Activated CD8-positive, alpha-beta T cell treated with anti-CD3 and anti-CD28 coated beads, Interleukin-2, amount 10 ng/mL, durations not matched to agents 7 days and 5 days (primary cell): ENCODE results near the gene PHF19. TPM values are rescaled to one million over a fixed set of nuclear protein-coding genes. Genes with fewer than 3 reads are reported as not detected.

Source experiments
- ATAC-seq: fragments of 150-1000 bp; cut with Tn5 transposase; one replicate; pipeline ENCODE4 v1.10.0; 2021; ENCODE audit warnings: moderate library complexity
- CTCF ChIA-PET: fragments of 350-600 bp; sonication (Branson Sonifier 250); formaldehyde crosslinking; loops from one replicate; lab custom pipeline; 2021; ENCODE audit warnings: antibody characterized with exemption; lab: Charles Lee
- POLR2A ChIA-PET: fragments of 350-600 bp; sonication (Branson Sonifier 250); formaldehyde crosslinking; loops from one replicate; lab custom pipeline; 2021; ENCODE audit warnings: antibody characterized with exemption; lab: Charles Lee
- DNase-seq: peaks from one replicate; pipeline ENCODE4 v3.0.0-alpha.2; 2020
- H3K27ac Mint-ChIP-seq: one replicate; pipeline ENCODE4 v1.8.0; 2021; ENCODE audit warnings: mild to moderate bottlenecking, mixed read lengths
- H3K27me3 Mint-ChIP-seq: one replicate; pipeline ENCODE4 v1.8.0; 2021; ENCODE audit warnings: low read depth, mixed read lengths
- H3K36me3 Mint-ChIP-seq: one replicate; pipeline ENCODE4 v1.8.0; 2021; ENCODE audit warnings: low read depth, mixed read lengths
- H3K4me1 Mint-ChIP-seq: one replicate; pipeline ENCODE4 v1.8.0; 2021; ENCODE audit warnings: low read depth, mixed read lengths
- H3K4me3 Mint-ChIP-seq: one replicate; pipeline ENCODE4 v1.8.0; 2021; ENCODE audit warnings: mild to moderate bottlenecking, mixed read lengths
- H3K9me3 Mint-ChIP-seq: one replicate; pipeline ENCODE4 v1.8.0; 2022; ENCODE audit warnings: mixed read lengths; ENCODE audit not compliant: insufficient read depth
- total RNA-seq, 2 experiments: library from RNA; stranded (reverse); gene quantifications; one replicate each; pipeline ENCODE4 v1.2.3, GENCODE V29; 2021

PHF19 gene
- total RNA-seq, 2 experiments from 2014 or later: 273 to 290 TPM

DNA sequence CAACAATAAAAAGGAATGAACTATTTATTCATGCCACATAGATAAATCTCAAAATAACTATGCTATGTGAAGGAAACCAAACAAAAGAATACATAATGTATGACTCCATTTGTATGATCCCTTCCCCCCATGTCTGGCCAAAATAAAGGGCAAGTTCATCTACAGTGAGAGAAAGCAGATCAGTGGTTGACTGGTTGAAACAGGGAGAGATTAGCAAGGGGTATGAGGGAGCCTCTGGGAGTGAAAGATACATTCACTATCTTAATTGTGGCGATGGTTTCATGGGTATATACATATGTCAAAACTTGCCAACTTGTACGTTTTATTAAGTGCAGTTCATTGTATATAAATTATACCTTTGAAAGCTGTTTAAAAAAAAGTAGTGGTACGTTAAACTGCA, 39.1 kb downstream of the PHF19 start:
- Mint-ChIP-seq H3K36me3 (peaks cover 47% of the 10 kb centered on the region), H3K27me3 (no peaks in the 10 kb centered on the region), H3K9me3 (no peaks in the 10 kb centered on the region), H3K4me1 (peaks cover 39% of the 10 kb centered on the region), H3K4me3 (no peak overlapping the region), H3K27ac (no peak overlapping the region)
- DNase-seq (no peak), ATAC-seq (no peak)
- ChIA-PET CTCF (no interaction called here), POLR2A (interaction anchor here (1.6 kb wide), 1 partner anchor 44 kb away, joined by 6 read pairs; the partner anchor contains the start of gene FBXW2)

DNA sequence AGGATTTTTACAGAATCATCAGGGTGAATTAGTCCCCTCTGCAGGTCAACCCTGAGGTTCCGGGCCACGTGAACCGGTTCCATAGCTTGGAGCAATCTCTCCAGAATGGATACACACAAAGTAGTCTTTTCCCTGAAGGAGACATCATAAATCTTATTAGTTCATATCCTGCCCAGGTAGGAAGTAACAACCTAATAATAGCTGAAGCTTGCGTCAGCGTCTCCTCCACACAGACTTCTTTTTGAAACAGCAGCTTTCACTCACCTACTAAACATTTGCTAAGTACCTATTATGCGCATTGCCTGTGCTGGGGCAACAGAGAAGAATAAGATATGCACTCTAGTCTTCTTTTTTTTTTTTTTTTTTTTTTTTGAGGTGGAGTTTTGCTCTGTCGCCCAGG, 43.7 kb downstream of the PHF19 start:
- DNase-seq (no peak), ATAC-seq (no peak)
- POLR2A ChIA-PET: interaction anchor here (2.3 to 2.6 kb wide), 2 partner anchors 9 to 11 kb away, joined by 6 to 14 read pairs; partner anchors contain the start of gene PSMD5
- Mint-ChIP-seq H3K27ac (no peak overlapping the region), H3K4me3 (no peak overlapping the region), H3K27me3 (no peaks in the 10 kb centered on the region), H3K36me3 (peaks cover 57% of the 10 kb centered on the region), H3K9me3 (no peaks in the 10 kb centered on the region), H3K4me1 (peaks cover 8% of the 10 kb centered on the region)
- CTCF ChIA-PET: interaction anchor here (1.3 to 1.4 kb wide), 2 partner anchors 13 to 78 kb away, joined by 3 to 6 read pairs; no protein-coding TSS in a partner anchor

DNA sequence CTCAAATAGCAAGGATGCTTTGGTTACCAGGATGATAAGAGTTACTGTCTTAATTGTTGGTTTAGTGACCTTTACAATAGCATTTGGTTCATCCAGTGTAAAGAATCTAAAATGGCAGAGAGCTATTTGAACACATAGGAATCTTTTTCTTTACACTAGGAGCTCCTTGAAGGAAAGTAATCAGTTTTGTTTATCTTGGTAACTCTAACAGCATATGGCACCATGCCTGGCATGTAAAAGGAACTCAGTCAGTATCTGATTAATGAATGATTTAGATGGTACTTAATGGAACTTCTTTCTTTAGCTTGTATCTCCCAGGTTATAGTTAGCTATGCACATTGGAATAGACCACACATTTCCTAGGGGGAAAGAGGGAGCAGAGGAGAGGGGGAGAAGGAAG, 44.2 kb downstream of the PHF19 start:
- Mint-ChIP-seq H3K4me3 (no peak overlapping the region), H3K27me3 (no peaks in the 10 kb centered on the region), H3K36me3 (peaks cover 55% of the 10 kb centered on the region), H3K4me1 (peaks cover 7% of the 10 kb centered on the region), H3K27ac (no peak overlapping the region), H3K9me3 (no peaks in the 10 kb centered on the region)
- ChIA-PET CTCF (interaction anchor here (0.6 to 1.4 kb wide), 3 partner anchors 14 to 148 kb away, joined by 3 to 6 read pairs (median 4); no protein-coding TSS in a partner anchor), POLR2A (interaction anchor here (2.3 to 2.6 kb wide), 2 partner anchors 10 to 12 kb away, joined by 6 to 14 read pairs; partner anchors contain the start of gene PSMD5)
- DNase-seq (no peak), ATAC-seq (no peak)

DNA sequence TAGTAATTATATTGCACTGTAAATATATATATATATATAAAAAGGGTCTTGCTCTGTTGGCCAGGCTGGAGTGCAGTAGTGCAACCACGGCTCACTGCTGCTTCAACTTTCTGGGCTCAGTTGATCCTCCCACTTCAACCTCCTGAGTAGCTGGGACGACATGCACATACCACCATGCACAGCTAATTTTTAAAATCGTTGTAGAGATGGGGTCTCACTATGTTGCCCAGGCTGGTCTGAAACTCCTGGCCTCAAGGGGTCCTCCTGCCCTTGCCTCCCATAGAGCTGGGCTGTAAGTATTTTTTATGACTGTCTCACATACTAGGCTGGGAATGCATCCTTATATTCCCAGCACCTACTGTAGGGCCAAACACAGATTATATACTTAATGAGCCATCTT, 46.1 kb downstream of the PHF19 start:
- H3K27me3 Mint-ChIP-seq: no peaks in the 10 kb centered on the region
- H3K4me1 Mint-ChIP-seq: peaks cover 4% of the 10 kb centered on the region
- peaks cover 57% of the 10 kb centered on the region for H3K36me3 Mint-ChIP-seq
- CTCF ChIA-PET: no interaction called here
- H3K4me3 Mint-ChIP-seq: no peak overlapping the region
- POLR2A ChIA-PET: interaction anchor here (1.0 to 1.2 kb wide), 2 partner anchors 11 to 37 kb away, joined by 3 to 4 read pairs; partner anchors contain the start of genes FBXW2 and PSMD5
- DNase-seq (no peak), ATAC-seq (no peak)
- no peak overlapping the region for H3K27ac Mint-ChIP-seq
- H3K9me3 Mint-ChIP-seq: no peaks in the 10 kb centered on the region

DNA sequence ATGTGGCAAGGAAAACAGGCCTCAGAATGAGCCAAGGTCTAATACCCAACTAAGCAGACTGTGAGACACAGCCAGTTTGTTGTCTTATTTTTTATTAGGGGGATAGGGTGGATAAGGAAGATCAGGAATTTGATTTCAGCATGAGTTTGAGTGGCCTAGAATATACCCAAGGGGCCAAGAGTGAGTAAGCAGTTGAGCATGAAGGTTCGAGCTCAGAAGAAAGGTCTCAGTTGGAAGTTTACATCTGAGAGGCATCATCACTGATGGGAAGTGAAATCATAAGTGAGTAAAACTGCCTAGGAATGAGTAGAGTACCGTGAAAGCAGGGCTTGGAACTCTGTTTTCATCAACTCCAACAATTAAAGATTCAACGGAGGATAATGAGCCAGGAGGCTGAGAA, 46.8 kb downstream of the PHF19 start:
- DNase-seq: no peak
- Mint-ChIP-seq H3K27me3 (no peaks in the 10 kb centered on the region), H3K9me3 (no peaks in the 10 kb centered on the region), H3K27ac (no peak overlapping the region), H3K4me1 (peaks cover 3% of the 10 kb centered on the region), H3K36me3 (peaks cover 55% of the 10 kb centered on the region), H3K4me3 (no peak overlapping the region)
- ATAC-seq: no peak
- CTCF ChIA-PET: no interaction called here
- POLR2A ChIA-PET: interaction anchor here (1.0 to 1.2 kb wide), 2 partner anchors 12 to 36 kb away, joined by 3 to 4 read pairs; partner anchors contain the start of genes FBXW2 and PSMD5

DNA sequence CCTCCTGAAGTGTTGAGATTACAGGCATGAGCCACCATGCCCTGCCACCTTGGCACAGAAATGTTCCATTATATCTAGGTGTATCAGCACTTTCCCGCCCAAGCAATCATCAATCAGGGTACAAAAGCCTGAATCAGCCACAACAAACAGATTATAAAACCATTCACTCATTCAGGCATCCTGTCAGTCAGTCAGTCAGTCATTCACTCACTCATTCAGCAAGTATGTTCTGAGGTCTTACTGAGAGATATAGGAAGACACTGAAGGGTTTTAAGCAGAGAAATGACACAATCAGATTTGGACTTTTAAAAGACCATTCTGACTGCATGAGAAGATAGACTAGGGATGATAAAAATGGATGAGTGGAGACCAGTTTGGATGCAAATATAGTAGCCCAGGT, 47.3 kb downstream of the PHF19 start:
- DNase-seq (no peak), ATAC-seq (no peak)
- Mint-ChIP-seq H3K27ac (no peak overlapping the region), H3K27me3 (no peaks in the 10 kb centered on the region), H3K36me3 (peaks cover 58% of the 10 kb centered on the region), H3K4me3 (no peak overlapping the region), H3K4me1 (peaks cover 2% of the 10 kb centered on the region), H3K9me3 (no peaks in the 10 kb centered on the region)
- ChIA-PET CTCF (no interaction called here), POLR2A (no interaction called here)

DNA sequence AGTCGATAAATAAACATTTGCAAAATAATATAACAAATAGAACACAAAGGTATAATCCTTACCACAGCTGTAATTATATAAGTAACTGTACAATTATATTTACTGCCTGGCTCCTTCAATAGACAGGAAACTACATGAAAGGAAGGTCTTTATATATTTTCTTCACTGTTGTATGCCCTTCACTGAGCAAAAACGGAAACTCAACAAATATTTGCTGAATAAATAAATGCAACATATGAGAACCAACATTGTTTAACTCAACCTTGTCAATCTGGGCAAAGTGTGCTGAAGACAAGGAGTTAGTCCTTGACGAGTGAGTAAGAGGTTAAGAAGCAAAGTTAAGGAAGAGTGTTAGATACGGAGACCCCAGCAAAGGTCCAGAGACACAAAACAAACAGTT, 56.9 kb downstream of the PHF19 start:
- peaks cover 75% of the 10 kb centered on the region for H3K36me3 Mint-ChIP-seq
- no peak overlapping the region for H3K4me3 Mint-ChIP-seq
- ChIA-PET POLR2A (no interaction called here), CTCF (no interaction called here)
- ATAC-seq (no peak), DNase-seq (no peak)
- H3K4me1 Mint-ChIP-seq: no peaks in the 10 kb centered on the region
- no peaks in the 10 kb centered on the region for H3K9me3 Mint-ChIP-seq
- no peaks in the 10 kb centered on the region for H3K27me3 Mint-ChIP-seq
- no peak overlapping the region for H3K27ac Mint-ChIP-seq

DNA sequence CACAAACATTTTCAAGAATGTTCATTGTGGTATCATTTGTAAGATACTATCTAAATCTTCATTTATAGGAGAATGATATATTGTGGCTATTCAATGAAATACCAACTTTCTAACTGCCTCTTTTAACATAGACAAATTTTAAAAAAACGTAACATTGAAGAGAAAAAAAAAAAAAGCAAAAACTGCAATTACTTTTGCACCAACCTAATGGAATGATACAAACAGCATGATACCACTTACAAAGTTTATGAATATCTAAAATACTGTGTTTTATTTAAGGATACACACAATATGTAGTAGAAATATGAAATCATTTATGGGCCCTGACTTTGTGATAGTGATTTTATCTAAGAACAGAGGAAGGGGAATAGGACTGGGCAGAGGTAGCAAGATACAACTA, 58.4 kb downstream of the PHF19 start:
- Mint-ChIP-seq H3K4me3 (no peak overlapping the region), H3K36me3 (peaks cover 67% of the 10 kb centered on the region), H3K4me1 (no peaks in the 10 kb centered on the region), H3K27me3 (no peaks in the 10 kb centered on the region), H3K9me3 (no peaks in the 10 kb centered on the region), H3K27ac (no peak overlapping the region)
- DNase-seq (no peak), ATAC-seq (no peak)
- POLR2A ChIA-PET: no interaction called here
- CTCF ChIA-PET: no interaction called here

DNA sequence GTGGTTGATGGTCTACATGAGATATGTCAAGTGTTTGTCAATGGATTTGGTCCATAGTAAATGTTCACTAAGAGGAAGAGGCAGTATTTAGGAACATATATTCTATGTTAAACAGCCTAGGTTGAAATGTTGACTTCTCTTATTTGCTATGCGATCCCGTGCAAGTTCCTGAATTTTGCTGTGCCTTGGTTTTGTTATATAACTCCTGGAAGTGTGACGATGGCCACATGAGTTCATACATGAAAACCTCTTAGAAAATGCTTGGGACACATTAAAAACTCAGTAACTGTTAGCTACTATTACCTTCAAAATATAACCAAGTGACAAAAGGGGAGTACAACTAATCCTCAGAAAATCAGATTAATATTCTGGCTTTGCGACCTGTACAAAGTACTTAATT, 61.9 kb downstream of the PHF19 start:
- Mint-ChIP-seq H3K27me3 (no peaks in the 10 kb centered on the region), H3K36me3 (peaks cover 52% of the 10 kb centered on the region), H3K9me3 (peaks cover 9% of the 10 kb centered on the region), H3K27ac (no peak overlapping the region), H3K4me1 (no peaks in the 10 kb centered on the region), H3K4me3 (no peak overlapping the region)
- CTCF ChIA-PET: no interaction called here
- DNase-seq: no peak
- POLR2A ChIA-PET: no interaction called here
- ATAC-seq: no peak

DNA sequence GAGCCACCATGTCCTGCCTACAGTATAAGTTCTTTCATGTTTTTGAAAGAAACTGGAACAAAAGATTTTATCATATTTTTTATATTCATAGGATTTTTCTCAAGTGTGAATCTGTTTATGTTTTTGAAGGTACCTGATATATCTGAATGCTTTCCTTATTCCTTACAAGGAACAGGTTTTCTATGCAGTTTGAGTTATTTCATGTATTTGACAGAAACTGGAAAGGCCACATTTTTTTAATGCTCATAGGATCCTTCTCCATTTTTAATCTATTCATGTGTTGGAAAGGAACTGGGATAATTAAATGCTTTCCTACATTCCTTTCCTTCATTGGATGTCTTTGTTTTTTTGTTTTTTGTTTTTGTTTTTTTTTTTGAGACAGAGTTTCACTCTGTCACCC, 68.1 kb downstream of the PHF19 start:
- CTCF ChIA-PET: no interaction called here
- no peaks in the 10 kb centered on the region for H3K27me3 Mint-ChIP-seq

DNA sequence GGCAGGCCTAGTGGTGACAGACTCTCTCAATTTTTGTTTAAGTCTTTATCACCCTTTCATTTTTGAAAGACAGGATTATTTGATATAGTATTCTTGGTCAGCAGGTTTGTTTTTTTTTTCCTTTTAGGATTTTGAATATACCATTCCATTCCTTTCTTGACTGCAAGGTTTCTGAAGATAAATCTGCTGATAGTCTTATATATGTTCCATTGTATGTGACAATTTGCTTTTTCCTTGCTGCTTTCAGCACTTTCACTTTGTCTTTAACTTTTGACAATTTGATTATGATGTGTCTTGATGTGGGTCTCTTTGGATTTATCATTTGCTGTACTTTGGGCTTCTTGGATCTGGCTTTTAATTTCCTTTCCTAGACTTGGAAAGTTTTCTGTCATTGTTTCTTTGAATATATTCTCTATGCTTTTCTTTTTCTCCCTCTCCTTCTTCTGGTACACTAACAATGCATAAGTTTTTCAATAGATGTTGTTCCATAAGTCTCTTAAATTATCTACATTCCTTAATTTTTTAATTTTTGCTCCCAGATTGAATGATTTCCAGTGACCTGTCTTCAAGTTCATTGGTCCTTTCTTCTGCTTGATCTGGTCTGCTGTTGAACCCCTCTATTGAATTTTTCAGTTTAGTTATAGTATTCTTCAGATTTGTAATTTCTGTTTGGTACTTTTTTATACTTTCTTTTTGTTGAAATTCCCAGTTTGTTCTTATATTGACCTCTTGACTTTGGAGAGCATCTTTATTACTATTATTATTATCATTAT, 69.2 kb downstream of the PHF19 start:
- ChIA-PET POLR2A (no interaction called here), CTCF (no interaction called here)
- no peaks in the 10 kb centered on the region for H3K4me1 Mint-ChIP-seq
- DNase-seq (no peak), ATAC-seq (no peak)
- H3K36me3 Mint-ChIP-seq: peaks cover 44% of the 10 kb centered on the region
- no peak overlapping the region for H3K4me3 Mint-ChIP-seq
- no peaks in the 10 kb centered on the region for H3K27me3 Mint-ChIP-seq
- no peak overlapping the region for H3K27ac Mint-ChIP-seq
- peaks cover 55% of the 10 kb centered on the region for H3K9me3 Mint-ChIP-seq

More for the DNA sequence above, 68.1 kb downstream of the PHF19 start:
- Mint-ChIP-seq H3K9me3 (peaks cover 53% of the 10 kb centered on the region), H3K36me3 (peaks cover 44% of the 10 kb centered on the region), H3K27ac (no peak overlapping the region), H3K4me3 (no peak overlapping the region), H3K4me1 (no peaks in the 10 kb centered on the region)
- DNase-seq: no peak
- POLR2A ChIA-PET: no interaction called here
- ATAC-seq: no peak
